SKM-1 (cell line): ENCODE measurements around the gene ARHGAP15.
"Not testable (repeated sequence)": the region's sequence is repeated elsewhere in the genome, so short reads cannot be mapped to it uniquely, and the experiment has no call there.

Experiments used
- DNase-seq: peaks from one replicate; lab custom pipeline; 2025; ENCODE audit not compliant: unreplicated experiment; lab: John Stamatoyannopoulos, UW

Gene ARHGAP15

GRCh38 chr2:143128681-143129580, at the start of gene ARHGAP15:
Gene ARHGAP15 (plus strand): TSS chr2:143129419.
- peak; percentile 96 for DNase-seq

GRCh38 chr2:143081616-143082015, 47.6 kb upstream of the ARHGAP15 start:
- no peak for DNase-seq

GRCh38 chr2:143083636-143084035, 45.6 kb upstream of the ARHGAP15 start:
- DNase-seq, result peak; percentile 19

GRCh38 chr2:143084462-143084861, 44.8 kb upstream of the ARHGAP15 start:
- no peak for DNase-seq

DNA sequence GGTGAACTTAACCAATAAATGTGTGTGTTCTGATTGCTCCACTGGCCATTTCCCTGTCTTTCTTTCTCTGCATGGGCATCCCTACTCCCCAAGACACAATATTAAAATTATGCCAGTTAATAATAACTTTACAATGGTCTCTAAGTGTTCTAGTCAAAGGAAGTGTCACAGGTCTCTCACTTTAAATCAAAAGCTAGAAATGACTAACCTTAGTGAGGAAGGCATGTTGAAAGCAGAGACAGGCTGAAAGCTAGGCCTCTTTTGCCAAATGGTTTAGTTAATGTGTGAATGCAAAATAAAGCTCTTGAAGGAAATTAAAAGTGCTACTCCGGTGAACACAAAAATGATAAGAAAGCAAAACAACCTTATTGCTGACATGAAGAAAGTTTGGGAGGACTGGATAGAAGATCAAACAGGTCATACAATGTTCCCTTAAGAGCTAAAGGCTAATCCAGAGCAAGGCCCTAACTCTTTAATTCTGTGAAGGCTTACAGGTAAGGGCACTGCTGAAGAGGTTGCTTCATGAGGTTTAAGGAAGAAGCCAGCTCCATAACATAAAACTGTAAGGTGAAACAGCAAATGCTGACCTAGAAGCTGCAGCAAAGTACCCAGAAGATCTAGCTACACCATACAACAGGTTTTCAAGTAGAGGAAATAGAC, 44.0 kb upstream of the ARHGAP15 start:
- DNase-seq, result no peak

- DNase-seq, result no peak
Measured at GRCh38 chr2:143087033-143087432, 42.2 kb upstream of the ARHGAP15 start.

DNA sequence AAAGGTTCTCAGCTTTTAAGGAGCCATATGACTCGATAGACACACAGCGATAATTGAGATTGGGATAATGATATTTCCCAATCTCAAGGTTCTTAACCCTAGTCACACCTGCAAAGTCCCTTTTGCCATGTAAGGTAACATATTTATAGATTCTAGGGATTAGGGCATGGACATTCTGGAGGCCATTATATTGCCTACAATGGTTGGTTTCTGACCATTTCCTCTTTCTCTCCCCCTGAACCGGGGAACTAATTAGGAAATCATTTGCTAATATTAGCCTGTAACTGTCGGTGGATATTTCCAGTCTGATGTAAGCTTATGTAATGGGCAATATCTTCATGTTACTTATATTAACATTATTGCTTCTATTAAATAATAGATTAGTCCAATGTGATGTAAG, 40.8 kb upstream of the ARHGAP15 start:
- DNase-seq, result no peak

DNA sequence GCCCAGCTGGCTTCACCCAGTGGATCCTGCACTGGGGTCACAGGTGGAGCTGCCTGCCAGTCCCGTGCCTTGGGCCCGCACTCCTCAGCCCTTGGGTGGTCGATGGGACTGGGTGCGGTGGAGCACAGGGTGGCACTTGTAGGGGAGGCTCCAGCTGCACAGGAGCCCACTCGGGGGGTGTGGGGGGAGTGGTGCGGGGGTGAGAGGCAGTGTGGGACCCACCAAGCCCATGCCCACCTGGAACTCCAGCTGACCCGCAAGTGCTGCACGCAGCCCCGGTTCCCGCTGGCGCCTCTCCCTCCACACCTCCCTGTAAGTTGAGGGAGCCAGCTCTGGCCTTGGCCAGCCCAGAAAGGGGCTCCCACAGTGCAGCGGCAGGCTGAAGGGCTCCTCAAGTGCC, 39.7 kb upstream of the ARHGAP15 start:
- not testable (repeated sequence) for DNase-seq

GRCh38 chr2:143110758-143111428, 18.3 kb upstream of the ARHGAP15 start:
- DNase-seq, result peak; percentile 41

DNA sequence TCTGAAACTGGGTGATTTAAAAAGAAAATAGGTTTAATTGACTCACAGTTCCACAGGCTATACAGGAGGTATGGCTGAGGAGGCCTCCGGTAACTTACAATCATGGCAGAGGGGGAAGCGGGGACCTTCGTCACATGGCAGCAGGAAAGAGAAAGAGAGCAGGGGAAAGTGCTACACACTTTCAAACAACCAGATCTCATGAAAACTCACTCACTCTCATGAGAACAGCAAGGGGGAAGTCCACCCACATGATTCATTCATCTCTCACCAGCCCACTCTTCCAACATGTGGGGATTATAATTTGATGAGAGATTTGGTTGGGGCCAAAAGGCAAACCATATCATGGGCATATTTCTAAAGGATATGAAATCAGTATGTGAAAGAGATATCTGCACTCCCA, 12.0 kb upstream of the ARHGAP15 start:
- DNase-seq, result no peak

GRCh38 chr2:143121079-143121478, 8.1 kb upstream of the ARHGAP15 start:
- DNase-seq, result no peak

GRCh38 chr2:143121957-143122356, 7.3 kb upstream of the ARHGAP15 start:
- no peak for DNase-seq

DNA sequence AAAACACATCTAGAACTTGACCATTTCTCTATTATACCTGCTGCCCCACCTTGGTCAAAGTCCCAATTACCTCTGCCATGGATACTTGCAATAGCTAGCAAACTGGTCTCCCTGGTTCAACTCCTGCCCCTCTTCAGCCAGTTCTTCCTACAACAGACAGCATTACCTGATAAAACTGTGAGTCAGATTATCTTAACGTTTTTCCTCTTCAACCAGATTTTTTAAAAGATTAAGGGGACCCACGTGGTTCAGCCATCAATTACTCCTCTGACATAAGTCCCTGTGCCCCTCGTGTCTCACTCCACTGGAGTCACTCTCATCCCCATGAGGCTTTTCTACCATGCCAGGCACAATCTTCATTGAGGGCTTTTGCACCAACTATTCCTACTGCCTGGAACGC, 5.3 kb upstream of the ARHGAP15 start:
- no peak for DNase-seq

DNA sequence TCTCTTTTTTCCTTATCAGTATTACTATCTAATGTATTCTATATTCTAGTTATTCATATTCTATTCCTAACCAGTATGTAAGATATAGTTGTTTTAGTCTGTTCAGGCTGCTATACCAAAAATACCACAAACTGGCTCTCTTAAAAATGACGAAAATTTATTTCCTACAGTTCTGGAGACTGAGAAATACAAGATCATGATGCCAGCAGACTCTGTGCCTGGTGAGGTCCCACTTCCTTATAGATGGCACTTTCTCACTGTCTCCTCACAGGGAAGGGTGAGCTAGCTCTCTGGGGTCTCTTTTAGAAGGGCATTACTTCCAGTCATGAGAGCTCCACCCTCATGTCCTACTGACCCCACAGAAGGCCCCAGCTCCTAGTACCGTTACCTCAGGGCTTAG, 4.8 kb upstream of the ARHGAP15 start:
- no peak for DNase-seq

GRCh38 chr2:143125717-143126116, 3.5 kb upstream of the ARHGAP15 start:
- no peak for DNase-seq

DNA sequence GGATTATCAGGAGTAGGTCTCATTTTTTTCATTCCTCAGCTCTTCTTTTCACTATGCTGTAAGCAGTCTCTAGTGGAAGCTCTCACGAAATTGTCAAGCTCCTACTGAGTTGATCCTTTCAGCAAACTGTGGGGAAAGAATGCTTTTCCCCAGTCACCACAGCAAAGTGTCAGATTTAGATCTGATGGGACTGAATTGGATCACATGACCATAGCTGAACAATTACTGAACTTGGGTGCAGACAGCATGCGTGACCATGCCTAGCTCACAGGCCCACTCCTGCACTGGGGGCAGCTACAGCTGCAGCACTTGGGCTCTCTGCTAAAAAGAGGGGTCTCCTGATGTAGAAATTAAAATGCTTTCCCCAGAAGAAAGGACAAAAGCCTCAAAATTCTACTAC, 3.1 kb downstream of the ARHGAP15 start:
- DNase-seq, result no peak

DNA sequence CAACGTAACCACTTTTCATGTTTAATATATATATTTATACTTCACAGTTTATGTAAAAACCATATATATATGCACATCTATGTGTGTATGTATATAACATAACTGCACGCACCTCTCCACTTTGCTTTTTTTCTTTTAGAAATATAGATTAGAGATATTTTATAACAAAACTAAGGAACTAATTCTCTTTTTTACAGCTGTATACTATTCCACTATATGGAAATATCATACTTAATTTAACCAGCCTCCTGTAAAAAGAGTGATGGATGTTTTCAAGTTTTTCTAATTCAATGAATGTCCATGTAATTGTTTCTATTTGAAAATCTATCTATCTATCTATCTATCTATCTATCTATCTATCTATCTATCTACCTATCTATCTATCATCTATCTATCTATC, 4.6 kb downstream of the ARHGAP15 start:
- DNase-seq, result no peak

GRCh38 chr2:143138292-143138691, 9.1 kb downstream of the ARHGAP15 start:
- DNase-seq, result no peak

DNA sequence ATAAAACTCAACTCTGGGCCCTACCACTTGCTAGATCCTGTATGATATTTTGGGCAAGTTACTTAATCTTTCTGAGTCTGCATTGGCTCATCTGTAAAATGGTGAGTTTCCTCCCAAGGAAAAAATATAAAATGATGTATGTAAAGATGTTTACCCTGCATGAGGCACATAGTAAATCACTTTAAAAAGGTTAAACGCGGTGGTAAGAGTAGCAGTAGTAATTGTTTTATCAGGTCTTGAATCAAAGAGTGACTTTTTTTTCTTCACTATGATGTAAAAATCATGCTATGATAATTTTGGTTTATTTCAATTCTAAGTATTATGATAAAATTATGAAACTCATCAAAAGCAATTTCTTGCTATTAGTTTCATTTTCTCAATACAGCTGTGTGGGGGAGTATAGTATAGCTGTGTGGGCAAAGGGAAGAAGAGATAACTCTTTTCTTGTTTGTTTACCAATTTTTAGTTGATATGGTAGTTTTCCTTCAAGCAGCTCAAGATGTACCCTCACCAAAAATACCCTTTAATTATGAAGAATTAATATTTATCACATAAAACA, 10.7 kb downstream of the ARHGAP15 start:
- DNase-seq, result no peak

DNA sequence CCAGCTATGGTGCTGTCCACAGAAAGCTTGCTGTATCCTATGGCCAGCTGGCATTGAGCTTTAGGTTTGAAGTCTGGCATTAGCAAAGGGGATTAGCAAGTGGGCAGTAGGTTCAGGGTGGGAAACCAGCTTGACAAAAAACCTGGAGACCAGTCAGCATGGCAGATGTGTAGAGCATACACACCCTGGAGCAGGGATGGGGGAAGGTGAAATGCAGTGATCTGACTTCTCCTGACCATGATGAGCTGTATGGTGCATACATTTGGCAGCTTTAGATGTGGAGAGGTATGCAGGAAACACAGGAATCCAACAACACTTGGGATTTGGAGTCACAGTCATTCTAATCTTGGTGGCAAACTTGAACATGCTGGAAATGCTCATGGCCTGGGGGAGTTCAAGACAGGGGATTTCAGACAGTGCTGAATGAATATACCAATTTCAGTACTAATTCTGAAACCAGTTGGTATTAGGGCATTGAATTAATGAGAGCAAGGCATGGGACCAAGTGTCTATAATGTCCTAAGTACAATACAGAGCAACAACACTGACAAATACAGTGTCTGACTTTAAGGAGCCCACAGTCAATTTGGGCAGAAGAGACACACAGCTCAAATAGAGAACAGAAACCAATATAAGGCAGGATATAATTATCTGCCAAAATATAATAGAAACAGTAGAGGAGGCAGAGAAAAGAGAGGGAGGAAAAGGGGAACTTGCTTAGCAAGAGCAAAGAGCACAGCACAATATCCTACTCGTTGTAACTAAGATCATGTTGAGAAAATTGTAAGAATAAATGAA, 11.8 kb downstream of the ARHGAP15 start:
- peak; percentile 48 for DNase-seq

DNA sequence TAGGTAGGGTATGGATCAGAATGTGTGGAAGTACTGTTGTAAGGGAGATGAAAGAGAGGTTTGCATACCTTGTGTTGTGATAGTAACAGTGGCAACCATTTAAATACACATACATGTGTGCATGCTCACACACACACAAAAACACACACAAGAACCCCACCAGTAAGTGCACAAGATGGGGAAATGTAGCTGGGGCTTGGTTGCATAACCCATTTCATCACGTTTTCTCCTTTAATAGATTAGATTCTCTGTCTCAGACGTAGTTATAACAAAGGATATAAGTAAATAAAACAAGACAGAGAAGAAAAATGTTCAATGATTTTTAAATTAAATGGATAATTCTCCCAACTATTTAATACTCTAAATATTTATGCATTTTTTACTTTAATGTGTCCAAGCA, 13.4 kb downstream of the ARHGAP15 start:
- DNase-seq, result no peak
